Measurements from ENCODE around the gene RHBDD1.

Gene RHBDD1

DNA sequence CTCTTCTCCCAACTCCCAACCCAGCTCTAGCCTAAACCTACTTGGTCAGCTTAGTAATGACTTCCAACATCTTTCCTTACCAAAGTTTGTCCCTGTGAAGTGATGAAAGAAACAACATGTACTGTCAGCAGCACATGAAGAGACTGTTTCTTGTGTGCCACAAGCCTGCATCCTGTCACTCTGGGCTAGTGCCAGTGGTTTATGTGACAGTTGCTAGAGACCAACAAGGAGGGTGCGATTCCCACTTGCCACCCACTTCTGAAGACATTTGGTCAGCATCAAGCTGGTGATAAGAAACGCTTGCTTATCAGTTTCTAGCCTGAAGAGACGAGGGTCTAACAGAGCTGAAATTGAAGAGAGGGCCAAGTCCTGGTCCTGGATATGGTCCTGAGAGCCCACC, 195.5 kb downstream of the RHBDD1 start:
- DNase-seq (ENCODE audit: low read depth in 3 of 3): no peak

DNA sequence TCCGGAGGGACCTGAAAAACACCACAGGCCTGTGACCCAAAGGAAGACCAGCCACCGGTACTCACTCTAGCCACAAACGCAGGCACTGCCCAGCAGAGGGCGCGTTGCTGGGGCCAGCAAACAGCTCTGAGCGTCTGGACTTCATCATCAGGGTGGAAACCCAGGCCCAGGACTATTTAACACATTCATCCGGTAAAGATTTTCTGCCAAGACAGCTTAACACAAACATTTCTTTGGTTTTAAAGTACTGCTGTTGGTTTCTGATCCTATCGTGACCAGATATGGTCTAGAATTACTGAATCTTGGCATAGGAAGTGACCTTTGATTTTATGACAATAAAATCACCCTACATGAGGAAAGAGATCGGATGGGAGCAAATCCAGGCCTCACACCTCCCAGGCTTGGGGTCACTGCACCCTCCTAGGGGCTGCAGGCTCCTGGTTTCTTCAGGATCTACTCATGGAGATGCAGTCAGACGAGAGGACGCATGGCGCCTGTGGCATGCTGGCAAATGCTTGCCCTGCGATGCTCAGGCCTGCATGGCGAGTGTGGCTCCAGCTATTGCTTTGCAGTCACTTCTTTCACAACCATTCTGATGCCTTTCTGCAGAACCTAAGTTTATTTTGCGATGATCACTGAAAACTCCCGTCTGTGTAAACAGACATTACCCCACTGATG, 197.8 kb downstream of the RHBDD1 start:
- DNase-seq (ENCODE audit: low read depth in 3 of 3): peak in 1 of 3 donors; percentile 4

DNA sequence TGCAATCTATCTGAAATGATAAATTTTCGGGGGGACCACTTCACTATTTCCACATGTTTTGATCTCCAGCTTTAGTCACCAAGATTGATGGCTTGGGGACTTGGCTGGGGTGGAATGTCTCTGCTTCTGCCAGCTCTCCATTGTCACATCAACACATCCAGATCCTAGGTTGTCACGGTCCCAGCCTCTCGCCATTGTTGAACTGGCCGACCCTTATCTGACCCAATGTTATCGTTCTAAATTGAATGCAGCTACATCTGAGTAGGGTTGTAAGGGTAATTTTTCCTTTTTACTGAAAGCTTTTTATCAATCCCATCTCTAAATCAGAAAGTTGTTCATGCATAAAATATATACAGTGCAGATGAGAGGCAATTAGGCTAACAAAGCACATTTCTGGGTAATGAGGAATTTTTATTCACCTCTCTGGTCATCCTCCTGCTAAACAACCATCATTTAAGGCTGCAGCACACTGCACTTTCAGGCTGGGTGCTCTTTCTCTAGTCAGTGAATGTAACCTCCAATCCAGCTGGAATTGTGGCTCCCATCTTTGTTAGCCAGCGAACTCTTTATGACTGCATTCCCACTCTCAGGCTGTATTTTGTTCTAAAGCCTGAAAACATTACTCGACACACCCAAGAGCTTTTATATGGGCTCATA, 200.0 kb downstream of the RHBDD1 start:
- no peak for DNase-seq (ENCODE audit: low read depth in 3 of 3)

DNA sequence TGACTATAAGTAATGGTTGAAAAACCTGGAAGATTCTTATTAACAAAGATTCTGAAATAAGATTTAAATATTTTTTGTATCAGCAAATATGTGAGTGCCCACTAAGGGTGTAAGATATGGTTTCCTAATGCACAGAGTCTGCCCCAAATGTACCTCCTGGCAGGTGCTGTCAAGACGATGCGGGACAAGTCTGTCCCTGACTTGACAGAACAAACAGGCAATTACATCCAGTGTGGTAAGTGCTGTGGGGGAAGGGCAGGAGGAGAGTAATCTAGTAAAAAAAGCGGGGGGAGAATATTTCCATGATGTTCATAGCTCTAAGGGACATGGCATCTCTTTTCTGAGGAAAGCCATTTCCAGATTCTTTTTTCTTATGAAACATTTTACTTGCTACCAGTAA, 200.7 kb downstream of the RHBDD1 start:
- no peak for DNase-seq (ENCODE audit: low read depth in 3 of 3)

DNA sequence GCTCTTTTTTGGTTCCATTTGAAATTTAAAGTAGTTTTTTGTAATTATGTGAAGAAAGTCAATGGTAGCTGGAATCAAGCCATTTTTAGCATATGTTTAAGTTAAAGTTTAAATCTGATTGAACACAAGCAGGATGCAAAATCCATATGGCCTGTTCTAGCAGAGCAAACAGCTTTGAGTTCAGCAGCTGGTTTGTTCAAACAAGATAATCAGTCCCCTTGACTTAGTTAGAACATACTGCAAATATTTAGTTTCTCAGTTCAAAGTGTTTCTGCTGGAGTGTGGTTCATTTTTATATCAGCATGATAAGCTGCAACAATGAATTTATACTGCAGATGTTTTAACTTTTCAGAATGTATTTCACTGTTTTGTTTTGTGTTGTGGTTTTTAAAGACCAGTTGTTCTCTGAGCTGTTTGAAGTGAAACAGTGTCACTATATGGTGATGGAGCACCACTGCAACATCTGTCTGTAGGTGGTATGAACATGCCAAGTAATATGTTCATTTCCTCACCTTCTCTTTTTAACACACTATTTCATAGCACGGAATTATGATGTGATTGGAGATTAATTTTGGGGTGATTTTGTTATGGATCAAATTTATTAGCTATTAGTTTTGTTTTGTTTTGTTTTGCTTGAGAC, 202.8 kb downstream of the RHBDD1 start:
- DNase-seq (ENCODE audit: low read depth in 3 of 3): no peak

DNA sequence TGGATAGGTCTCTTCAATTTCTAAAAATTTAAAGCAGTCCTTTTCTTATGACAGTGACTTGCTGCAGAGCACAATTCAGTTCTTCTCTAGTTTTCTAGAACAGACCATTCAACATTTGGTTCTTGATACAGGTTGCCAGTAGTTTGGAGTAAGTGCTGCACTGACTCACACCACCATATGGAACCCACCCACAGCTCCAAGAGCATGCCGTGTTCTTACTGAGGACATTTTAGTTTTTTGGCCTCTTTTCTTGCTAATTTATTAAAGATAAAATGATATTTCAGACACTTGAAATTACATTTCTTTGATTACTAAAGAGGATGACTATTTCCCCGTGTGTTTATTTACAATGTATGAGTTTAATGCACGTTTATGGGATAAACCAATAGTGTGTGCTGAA, 208.1 kb downstream of the RHBDD1 start:
- DNase-seq (ENCODE audit: low read depth in 3 of 3): no peak

Data from stimulated activated CD4-positive, alpha-beta T cell treated with anti-CD3 and anti-CD28 coated beads, TNF-alpha, amount 100 ng/mL, for 48 hours (primary cell).